Measurements from ENCODE around the gene CD40.

The CD40 gene

DNA sequence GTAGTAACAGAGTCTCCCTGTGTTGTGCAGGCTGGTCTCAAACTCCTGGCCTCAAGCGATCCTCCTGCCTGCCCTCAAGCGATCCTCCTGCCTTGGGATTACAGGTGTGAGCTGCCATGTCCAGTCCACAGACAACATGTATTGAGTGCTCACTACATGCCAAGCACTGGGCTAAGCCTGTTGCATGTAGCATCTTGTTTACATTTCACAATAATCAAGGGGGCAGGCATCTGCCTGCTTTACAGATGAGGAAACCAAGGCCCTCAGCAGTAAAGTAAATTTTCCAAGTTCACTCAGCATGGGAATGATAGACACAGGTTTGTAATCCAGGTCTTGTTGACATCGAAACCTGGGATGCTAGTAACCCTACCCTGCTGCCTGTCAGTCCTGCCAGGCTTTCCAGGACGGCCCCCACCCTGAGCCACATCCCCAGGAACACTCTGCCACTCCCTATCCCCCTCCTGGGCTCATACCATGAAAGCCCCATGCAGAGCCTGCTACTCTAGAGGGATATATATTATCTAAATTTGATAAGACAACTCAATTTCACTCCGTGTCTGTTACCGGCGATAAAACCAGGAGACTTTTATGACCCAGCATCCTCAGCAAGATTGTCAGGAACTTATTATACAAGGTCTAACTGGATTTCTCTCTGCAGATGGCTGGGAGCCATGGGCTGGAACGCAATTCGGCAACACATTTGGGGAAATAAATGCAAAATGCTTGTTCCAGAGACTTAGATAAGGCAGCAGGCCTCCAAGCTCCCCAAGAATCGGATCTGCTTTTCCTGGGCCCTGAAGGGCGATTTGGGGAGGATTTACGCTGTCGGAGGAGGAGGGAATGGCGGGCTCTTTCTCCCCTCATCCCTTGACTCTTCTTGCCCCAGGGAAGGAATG is 30.4 kb downstream of the CD40 start:
- DNase-seq (ENCODE audit: low spot score) (no peak), FAIRE-seq (no peak)

GRCh38 chr20:46150943-46151342 is 32.8 kb downstream of the CD40 start:
- DNase-seq (ENCODE audit: low spot score) (no peak), FAIRE-seq (no peak)

DNA sequence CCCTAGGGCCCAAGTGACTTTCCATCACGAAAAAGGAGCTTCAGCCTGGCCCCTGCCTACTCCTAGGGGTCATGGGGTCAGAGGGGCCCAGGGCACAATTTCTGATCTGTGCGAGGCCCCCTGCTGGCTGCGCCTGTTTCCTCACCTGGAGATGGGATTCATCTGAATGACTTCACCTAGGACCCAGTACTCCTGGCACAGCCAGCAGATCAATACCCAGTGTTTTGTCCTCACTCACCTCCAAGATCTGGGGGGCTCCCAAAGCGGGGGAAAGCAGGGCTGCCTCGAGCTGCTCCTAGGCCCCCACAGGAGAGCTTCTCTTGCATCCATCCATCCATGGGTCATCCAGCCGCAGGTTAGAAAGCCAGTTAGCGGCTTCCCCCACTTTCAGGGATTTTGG is 33.8 kb downstream of the CD40 start:
- FAIRE-seq (no peak), DNase-seq (ENCODE audit: low spot score) (no peak)

DNA sequence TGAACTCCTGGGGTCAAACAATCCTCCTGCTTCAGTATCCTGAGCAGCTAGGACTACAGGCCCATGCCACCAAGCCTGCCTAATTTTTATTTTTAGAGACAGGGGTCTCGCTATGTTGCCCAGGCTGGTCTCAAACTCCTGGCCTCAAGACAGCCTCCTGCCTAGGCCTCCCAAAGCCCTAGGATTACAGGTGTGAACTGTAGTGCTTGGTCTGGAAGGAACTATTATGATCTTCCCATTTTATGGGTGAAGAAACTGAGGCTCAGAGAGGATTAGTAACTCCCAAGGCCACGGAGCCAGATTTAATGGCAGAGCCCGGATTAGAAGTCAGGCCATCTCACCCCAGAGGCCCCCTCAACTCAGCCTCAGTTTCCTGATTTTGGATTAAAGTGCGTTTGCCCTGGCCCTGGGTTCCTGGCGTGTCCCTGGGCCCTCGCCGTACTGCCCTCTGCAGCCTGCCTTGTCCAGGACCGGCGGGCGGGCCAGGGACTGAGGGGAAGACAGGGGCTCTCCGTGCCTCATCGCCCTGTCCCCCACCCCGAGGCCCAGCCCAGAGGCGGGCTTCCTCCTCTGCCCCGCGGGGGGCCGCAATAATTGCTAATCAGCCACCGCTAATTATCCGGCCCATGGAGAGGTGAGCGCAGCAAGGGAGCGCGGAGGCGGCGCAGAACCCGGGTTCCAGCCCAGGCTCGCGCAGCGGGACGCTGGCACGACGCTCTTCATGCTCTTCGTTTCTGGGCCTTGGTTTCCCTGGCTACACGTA is 34.9 kb downstream of the CD40 start:
- FAIRE-seq (no peak), DNase-seq (ENCODE audit: low spot score) (no peak)

DNA sequence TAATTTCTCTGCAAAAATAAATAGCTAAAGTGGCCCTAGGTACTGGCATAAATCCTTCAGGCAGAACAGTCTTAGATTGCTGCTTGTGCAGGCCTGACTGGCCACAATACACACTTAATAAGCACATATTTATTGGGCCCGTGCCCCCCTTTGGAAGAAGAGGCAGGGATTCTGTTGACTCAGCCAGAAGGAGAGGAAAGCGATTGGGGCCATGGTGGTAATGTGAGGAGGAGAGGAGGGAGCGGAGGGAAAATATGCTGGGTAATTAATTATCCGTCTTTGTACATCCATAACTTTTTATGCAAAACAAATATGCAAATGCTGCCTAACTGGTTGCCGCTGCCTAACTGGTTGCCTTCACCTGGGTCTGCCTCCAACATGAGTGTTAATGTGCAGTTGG is 36.2 kb downstream of the CD40 start:
- no peak for DNase-seq (ENCODE audit: low spot score)
- FAIRE-seq = no peak

DNA sequence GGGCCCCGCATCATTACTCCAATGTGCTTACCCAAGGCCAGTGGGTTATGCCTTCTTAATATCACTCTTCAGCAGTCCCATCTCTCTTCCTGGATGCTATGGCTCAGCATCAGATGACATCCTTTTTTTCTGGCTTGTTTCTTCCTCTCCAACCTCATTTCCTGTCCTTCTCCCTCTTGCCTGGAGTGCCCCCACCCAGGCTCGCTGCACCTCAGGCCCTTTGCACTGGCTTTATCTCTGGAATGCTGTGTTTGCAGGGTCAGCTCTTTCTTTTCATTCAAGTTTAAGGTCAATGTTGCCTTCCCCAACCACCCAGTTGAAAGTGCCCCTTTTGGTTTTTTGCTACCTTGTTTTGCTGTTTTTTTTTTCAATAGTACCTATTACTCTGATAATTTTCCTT is 36.7 kb downstream of the CD40 start:
- FAIRE-seq (no peak), DNase-seq (ENCODE audit: low spot score) (no peak)

DNA sequence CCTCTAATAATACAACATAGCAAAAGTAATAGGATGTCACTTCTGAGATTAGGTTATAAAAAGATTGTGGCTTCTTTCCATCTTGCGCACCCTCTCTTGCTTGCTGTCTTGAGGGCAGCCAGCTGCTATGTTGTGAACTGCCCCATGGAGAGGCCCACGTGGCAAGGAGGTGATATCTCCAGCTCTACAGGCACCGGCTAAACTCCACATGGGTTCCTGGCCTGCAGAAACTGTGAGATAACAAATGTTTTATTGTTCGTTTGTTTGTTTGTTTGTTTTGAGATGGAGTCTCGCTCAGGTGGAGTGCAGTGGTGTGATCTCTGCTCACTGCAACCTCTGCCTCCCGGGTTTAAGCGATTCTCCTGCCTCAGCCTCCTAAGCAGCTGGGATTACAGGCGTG is 38.0 kb downstream of the CD40 start:
- FAIRE-seq (no peak), DNase-seq (ENCODE audit: low spot score) (no peak)

GRCh38 chr20:46157076-46157592 is 39.0 kb downstream of the CD40 start:
- DNase-seq (ENCODE audit: low spot score) (no peak), FAIRE-seq (no peak)

GRCh38 chr20:46157625-46158024 is 39.5 kb downstream of the CD40 start:
- FAIRE-seq (no peak), DNase-seq (ENCODE audit: low spot score) (no peak)

- no peak for DNase-seq (ENCODE audit: low spot score)
These were observed 40.4 kb downstream of the CD40 start for GRCh38 chr20:46158476-46158987.

GRCh38 chr20:46159101-46159897 is 41.2 kb downstream of the CD40 start:
- FAIRE-seq (no peak), DNase-seq (ENCODE audit: low spot score) (no peak)

More at GRCh38 chr20:46158476-46158987, 40.4 kb downstream of the CD40 start:
- no peak for FAIRE-seq

DNA sequence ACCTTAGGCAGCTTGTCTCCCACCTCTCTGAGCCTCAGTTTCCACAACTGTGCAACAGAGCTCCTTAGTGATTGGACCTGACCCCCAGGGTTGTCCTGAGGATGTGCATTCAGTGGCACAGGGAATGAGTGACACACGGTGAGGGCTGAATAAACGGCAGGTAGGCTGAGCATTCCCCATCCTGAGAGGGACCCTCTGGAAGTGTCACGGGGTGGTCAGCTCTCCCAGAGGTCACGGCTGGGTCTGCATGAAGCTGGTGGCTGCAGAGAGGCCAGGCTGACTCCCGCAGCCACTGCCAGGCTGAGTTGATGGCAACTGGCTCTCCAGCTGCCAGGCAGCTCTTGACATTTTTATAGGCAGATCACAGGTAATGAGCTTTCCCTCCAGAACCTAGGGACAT is 42.5 kb downstream of the CD40 start:
- no peak for DNase-seq (ENCODE audit: low spot score)
- no peak for FAIRE-seq

- DNase-seq (ENCODE audit: low spot score) = no peak
These were observed 43.8 kb downstream of the CD40 start for GRCh38 chr20:46161921-46162320.

GRCh38 chr20:46164254-46164653 is 46.1 kb downstream of the CD40 start:
- FAIRE-seq (no peak), DNase-seq (ENCODE audit: low spot score) (no peak)

More at GRCh38 chr20:46161921-46162320, 43.8 kb downstream of the CD40 start:
- FAIRE-seq = no peak

DNA sequence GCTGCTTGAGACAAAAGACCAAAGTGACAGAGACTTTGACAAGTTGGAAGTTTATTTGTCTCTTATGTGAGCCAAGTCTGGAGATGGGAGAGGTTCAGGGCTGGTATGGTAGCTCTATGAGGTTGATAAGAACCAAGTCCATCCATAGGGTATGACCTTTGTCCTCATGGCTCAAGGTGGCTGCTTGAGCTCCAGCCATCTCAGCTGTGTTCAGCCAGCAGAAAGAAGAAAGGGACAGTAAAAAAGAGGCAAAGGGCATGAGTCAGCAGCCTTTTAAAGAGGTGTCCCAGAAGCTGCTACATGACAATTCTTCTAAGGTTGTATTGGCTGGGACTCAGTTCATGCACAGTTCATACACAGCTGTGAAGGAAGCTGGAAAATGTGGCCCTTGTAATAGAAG is 49.0 kb downstream of the CD40 start:
- FAIRE-seq = no peak
- no peak for DNase-seq (ENCODE audit: low spot score)

GRCh38 chr20:46168438-46168837 is 50.3 kb downstream of the CD40 start:
- no peak for DNase-seq (ENCODE audit: low spot score)
- FAIRE-seq = no peak

DNA sequence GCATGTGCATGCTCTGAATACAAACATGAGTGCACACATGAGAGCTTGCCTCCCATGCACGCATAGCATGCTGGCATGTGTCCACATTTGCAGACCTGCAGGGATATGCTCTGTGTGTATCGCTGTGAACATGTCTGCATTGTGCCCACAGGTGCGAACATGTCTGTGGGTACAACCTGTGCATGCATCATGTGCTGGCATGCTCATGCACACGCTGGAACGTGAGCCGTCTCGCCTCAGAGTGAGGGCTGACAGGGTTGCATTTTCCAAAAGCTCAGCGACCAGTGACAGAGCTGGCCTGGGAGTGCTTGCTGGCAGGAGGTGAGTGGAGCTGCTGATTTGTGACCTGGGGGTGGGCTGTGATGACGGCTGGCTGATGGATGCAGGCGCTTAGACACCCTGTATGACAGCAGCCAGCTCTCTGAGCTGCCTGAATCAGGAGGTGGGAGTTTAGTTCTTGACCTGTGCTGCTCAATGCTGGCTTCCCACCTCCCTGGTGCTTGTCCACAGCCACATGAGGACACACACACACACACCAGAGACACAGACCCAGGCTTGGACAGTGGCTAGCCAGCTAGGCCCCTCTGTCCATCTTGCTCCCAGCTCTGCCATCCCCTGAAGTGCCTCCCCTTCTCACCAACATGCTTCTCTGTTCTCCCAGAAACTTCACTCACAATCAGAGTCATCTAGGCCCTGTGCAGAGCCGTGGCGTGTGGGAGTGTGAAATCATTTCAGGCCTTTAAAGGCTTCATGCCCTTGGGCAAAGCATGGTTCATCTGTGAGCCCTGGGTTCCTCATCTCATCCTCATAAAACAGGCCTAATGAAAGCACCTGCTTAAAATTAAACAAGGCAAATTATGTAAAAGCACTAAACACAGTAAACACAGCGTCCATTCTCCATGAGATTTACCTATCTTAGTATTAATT is 51.4 kb downstream of the CD40 start:
- DNase-seq (ENCODE audit: low spot score) (no peak), FAIRE-seq (no peak)

DNA sequence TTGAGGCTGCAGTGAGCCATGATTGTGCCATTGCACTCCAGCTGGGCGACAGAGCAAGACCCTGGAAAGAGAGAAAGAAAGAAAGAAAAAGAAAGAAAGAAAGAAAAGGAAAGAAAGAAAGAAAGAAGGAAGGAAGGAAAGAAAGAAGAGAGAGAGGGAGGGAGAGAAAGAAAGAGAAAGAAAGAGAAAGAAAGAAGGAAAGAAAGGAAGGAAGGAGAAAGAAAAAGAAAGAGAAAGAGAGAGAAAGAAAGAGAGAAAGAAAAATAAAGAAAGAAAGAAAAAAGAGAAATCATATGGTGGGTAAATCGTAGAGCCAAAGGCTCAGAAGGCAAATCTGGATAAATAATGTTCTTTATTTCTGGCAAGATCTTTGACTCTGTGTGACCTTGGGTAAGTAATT is 53.4 kb downstream of the CD40 start:
- FAIRE-seq = no peak
- DNase-seq (ENCODE audit: low spot score) = no peak

DNA sequence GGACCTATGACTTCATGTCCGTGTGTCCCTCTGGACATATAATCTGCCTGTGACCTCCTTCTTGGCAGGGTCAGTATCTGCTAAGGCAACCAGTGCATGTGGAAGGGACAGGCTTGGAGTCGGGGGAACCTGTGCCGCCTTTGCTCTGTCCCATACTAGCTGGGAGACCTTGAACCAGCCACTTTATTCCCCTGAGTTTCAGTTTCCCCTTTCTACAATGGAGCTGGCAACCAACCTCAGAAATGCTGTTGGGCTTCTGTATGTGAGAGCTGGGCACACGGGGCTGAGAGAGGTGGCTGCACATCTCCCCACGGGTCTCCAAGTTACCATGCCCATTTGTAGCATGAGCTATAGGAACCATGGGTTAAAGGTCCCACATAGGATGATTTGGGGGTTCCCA is 53.8 kb downstream of the CD40 start:
- DNase-seq (ENCODE audit: low spot score) (no peak), FAIRE-seq (no peak)

- FAIRE-seq (no peak), DNase-seq (ENCODE audit: low spot score) (no peak)
These were observed 54.3 kb downstream of the CD40 start for GRCh38 chr20:46172455-46172854.

Measured in RCC 7860 (cell line).